H1 (cell line): Measurements from ENCODE around the gene GSAP. TPM values are rescaled to one million over a fixed set of nuclear protein-coding genes. Genes with fewer than 3 reads are reported as not detected.
A peak's percentile ranks its signal among the peaks of the same experiment; 100 is the strongest.

Experiments used
- CTCF ChIA-PET: fragments of 300-600 bp; sonication (Branson Sonifier 250); formaldehyde crosslinking; loops from one replicate; lab custom pipeline; 2021; ENCODE audit not compliant: partially characterized antibody; lab: Charles Lee
- POLR2A ChIA-PET: fragments of 300-600 bp; sonication (Branson Sonifier 250); formaldehyde crosslinking; loops from one replicate; lab custom pipeline; 2021; ENCODE audit warnings: inconsistent platforms; ENCODE audit not compliant: partially characterized antibody; lab: Charles Lee
- DNase-seq, 2 experiments: peaks; one replicate each; pipeline versions ENCODE4 v3.0.0 to v3.0.0-alpha.2; 2010 to 2022; ENCODE audit warnings: low spot score in 2 of 2, low read depth in 1 of 2, mixed read lengths in 1 of 2
- FAIRE-seq: peaks from 2 replicates; lab custom pipeline; 2011; peaks lifted over from hg19 to GRCh38; lab: Jason Lieb, UNC
- H2AFZ ChIP-seq: 2 replicates; pipeline ENCODE4 v1.8.1; 2012; ENCODE audit warnings: low read length, inconsistent platforms
- H2AK5ac ChIP-seq: 2 replicates; pipeline ENCODE4 v1.6.1; 2013; ENCODE audit warnings: low read depth, low read length
- H2BK120ac ChIP-seq: replicated peaks from 2 replicates; pipeline ENCODE3; 2013; ENCODE audit warnings: low read depth, low read length, inconsistent platforms
- H2BK12ac ChIP-seq: 2 replicates; pipeline ENCODE4 v1.6.1; 2013; ENCODE audit warnings: low read depth, low read length
- H2BK15ac ChIP-seq: 2 replicates; pipeline ENCODE4 v1.6.1; 2013; ENCODE audit warnings: low read length
- H2BK20ac ChIP-seq: 2 replicates; pipeline ENCODE4 v1.6.1; 2013; ENCODE audit warnings: low read length
- H2BK5ac ChIP-seq: 2 replicates; pipeline ENCODE4 v1.6.1; 2013; ENCODE audit warnings: low read depth, low read length
- H3K14ac ChIP-seq: 2 replicates; pipeline ENCODE4 v1.6.1; 2013; ENCODE audit warnings: inconsistent platforms; ENCODE audit not compliant: insufficient read length
- H3K18ac ChIP-seq: 2 replicates; pipeline ENCODE4 v1.6.1; 2013; ENCODE audit warnings: low read length; ENCODE audit errors: extremely low read depth
- H3K23ac ChIP-seq: 2 replicates; pipeline ENCODE4 v1.6.1; 2013; ENCODE audit warnings: inconsistent platforms; ENCODE audit not compliant: insufficient read length
- H3K23me2 ChIP-seq: 2 replicates; pipeline ENCODE4 v1.6.1; 2013; ENCODE audit warnings: low read depth, low read length
- H3K27ac ChIP-seq: 2 replicates; pipeline ENCODE4 v1.6.1; 2011; ENCODE audit warnings: low read depth, low read length, inconsistent platforms
- H3K27me3 ChIP-seq, 4 experiments: replicated peaks in 1 of 4; 1 replicate in 1 of 4; 2 replicates in 3 of 4; pipeline versions ENCODE4 v1.6.1 to v1.8.1; 2011 to 2013; ENCODE audit warnings: low read length in 3 of 4, mild to moderate bottlenecking in 3 of 4, inconsistent platforms in 2 of 4, mixed read lengths in 2 of 4, moderate library complexity in 1 of 4; ENCODE audit not compliant: control insufficient read depth in 3 of 4, insufficient read depth in 3 of 4; ENCODE audit errors: extremely low read depth in 1 of 4
- H3K36me3 ChIP-seq, 4 experiments: 2 replicates each; pipeline versions ENCODE4 v1.6.1 to v1.8.1; 2011 to 2013; ENCODE audit warnings: mild to moderate bottlenecking in 4 of 4, low read length in 3 of 4, moderate library complexity in 2 of 4, control low read depth in 1 of 4, inconsistent platforms in 1 of 4; ENCODE audit not compliant: insufficient read depth in 4 of 4, control insufficient read depth in 2 of 4
- H3K4ac ChIP-seq: replicated peaks from 2 replicates; pipeline ENCODE3; 2013; ENCODE audit warnings: low read length, low read depth, mixed read lengths, inconsistent platforms; ENCODE audit not compliant: insufficient read length
- H3K4me1 ChIP-seq, 4 experiments: replicated peaks in 1 of 4; 1 replicate in 1 of 4; 2 replicates in 3 of 4; pipeline versions ENCODE4 v1.6.1 to v1.8.1; 2011 to 2013; ENCODE audit warnings: low read length in 3 of 4, inconsistent platforms in 2 of 4, mixed read lengths in 1 of 4; ENCODE audit not compliant: insufficient read depth in 4 of 4, control insufficient read depth in 3 of 4
- H3K4me2 ChIP-seq, 2 experiments: 2 replicates each; pipeline versions ENCODE4 v1.6.1 to v1.8.1; 2011 to 2013; ENCODE audit warnings: low read depth in 2 of 2, low read length in 2 of 2, control low read depth in 1 of 2, inconsistent platforms in 1 of 2, mild to moderate bottlenecking in 1 of 2; ENCODE audit not compliant: insufficient read depth in 1 of 2
- H3K4me3 ChIP-seq, 4 experiments: fragments of 200-600, 300-600 bp in 1 of 4; sonication (generic), shearing (Covaris generic), sonication (Bioruptor Twin) in 1 of 4; 2 replicates each; pipeline versions ENCODE4 v1.5.1 to v1.8.1; 2011 to 2016; ENCODE audit warnings: low read length in 4 of 4, low read depth in 3 of 4, control low read depth in 2 of 4, inconsistent platforms in 2 of 4, mild to moderate bottlenecking in 2 of 4, mixed read lengths in 1 of 4, moderate library complexity in 1 of 4; ENCODE audit not compliant: insufficient read depth in 2 of 4; ENCODE audit errors: extremely low read depth in 1 of 4
- H3K56ac ChIP-seq: replicated peaks from 2 replicates; pipeline ENCODE3; 2013; ENCODE audit warnings: low read depth, mild to moderate bottlenecking, mixed read lengths, low read length, inconsistent platforms; ENCODE audit not compliant: insufficient read length
- H3K79me1 ChIP-seq: 2 replicates; pipeline ENCODE4 v1.6.1; 2013; ENCODE audit warnings: low read depth, low read length, control low read depth
- H3K79me2 ChIP-seq, 2 experiments: 2 replicates each; pipeline versions ENCODE4 v1.6.1 to v1.8.1; 2012 to 2013; ENCODE audit warnings: low read length in 2 of 2, mild to moderate bottlenecking in 2 of 2, inconsistent platforms in 1 of 2; ENCODE audit not compliant: insufficient read depth in 2 of 2, control insufficient read depth in 1 of 2
- H3K9ac ChIP-seq, 4 experiments: replicated peaks in 1 of 4; 1 replicate in 1 of 4; 2 replicates in 3 of 4; pipeline versions ENCODE4 v1.6.1 to v1.8.1; 2011 to 2013; ENCODE audit warnings: low read depth in 3 of 4, low read length in 3 of 4, control low read depth in 2 of 4, mild to moderate bottlenecking in 2 of 4, moderate library complexity in 2 of 4, inconsistent platforms in 1 of 4; ENCODE audit errors: extremely low read depth in 1 of 4
- H3K9me3 ChIP-seq, 2 experiments: 2 replicates each; pipeline versions ENCODE4 v1.6.1 to v1.8.1; 2012 to 2013; ENCODE audit warnings: mild to moderate bottlenecking in 2 of 2, moderate library complexity in 2 of 2, control low read depth in 1 of 2, inconsistent platforms in 1 of 2, low read depth in 1 of 2, low read length in 1 of 2, mixed read lengths in 1 of 2; ENCODE audit not compliant: insufficient read depth in 2 of 2
- H4K20me1 ChIP-seq, 2 experiments: replicated peaks in 1 of 2; 2 replicates each; pipeline versions ENCODE3 to v1.8.1; 2011 to 2013; ENCODE audit warnings: inconsistent platforms in 2 of 2, low read length in 2 of 2, mild to moderate bottlenecking in 1 of 2; ENCODE audit not compliant: insufficient read depth in 2 of 2, control insufficient read depth in 1 of 2
- H4K5ac ChIP-seq: 2 replicates; pipeline ENCODE4 v1.6.1; 2013; ENCODE audit warnings: low read length, low read depth, mixed read lengths, inconsistent platforms; ENCODE audit not compliant: insufficient read length
- H4K8ac ChIP-seq: 2 replicates; pipeline ENCODE4 v1.8.0; 2013; ENCODE audit warnings: mild to moderate bottlenecking, moderate library complexity, low read length, inconsistent platforms; ENCODE audit not compliant: insufficient read depth; ENCODE audit errors: extremely low read depth
- H4K91ac ChIP-seq: replicated peaks from 2 replicates; pipeline ENCODE3; 2013; ENCODE audit warnings: low read length, mixed read lengths, inconsistent platforms; ENCODE audit not compliant: insufficient read length
- EP300 ChIP-seq, 2 experiments: IDR thresholded peaks; 1 replicate in 1 of 2; 2 replicates in 1 of 2; pipeline ENCODE4 v1.6.1; 2011 to 2012; ENCODE audit warnings: low read depth in 2 of 2, low read length in 2 of 2, mild to moderate bottlenecking in 2 of 2, borderline replicate concordance in 1 of 2, inconsistent platforms in 1 of 2, moderate library complexity in 1 of 2
- HDAC2 ChIP-seq, 2 experiments: fragments of 300-600 bp in 1 of 2; sonication (generic) in 1 of 2; IDR thresholded peaks; 2 replicates each; pipeline ENCODE4 v1.6.1; 2011 to 2012; ENCODE audit warnings: low read depth in 2 of 2, low read length in 2 of 2, mild to moderate bottlenecking in 2 of 2, moderate library complexity in 2 of 2, borderline replicate concordance in 1 of 2, inconsistent platforms in 1 of 2
- POU5F1 ChIP-seq: IDR thresholded peaks from 2 replicates; pipeline ENCODE4 v1.6.1; 2011; ENCODE audit warnings: low read depth, mild to moderate bottlenecking, low read length, moderate library complexity
- TAF1 ChIP-seq: IDR thresholded peaks from 2 replicates; pipeline ENCODE4 v1.6.1; 2011; ENCODE audit warnings: mild to moderate bottlenecking, low read depth, low read length
- YY1 ChIP-seq: IDR thresholded peaks from 2 replicates; pipeline ENCODE4 v1.6.1; 2011; ENCODE audit warnings: low read depth, mild to moderate bottlenecking, low read length
- WGBS, 2 experiments: shearing (Covaris generic) in 1 of 2; methylation state at CpG; one replicate each; pipeline versions ENCODE4 v1.1.6 to v1.1.7; 2013 to 2015; ENCODE audit warnings: low lambda C conversion rate in 2 of 2, mixed read lengths in 2 of 2, inconsistent platforms in 1 of 2, low coverage in 1 of 2, missing lambda C conversion rate in 1 of 2; ENCODE audit not compliant: insufficient replicate concordance in 2 of 2, insufficient coverage in 1 of 2, insufficient read length in 1 of 2; ENCODE audit errors: extremely low coverage in 1 of 2, missing lambda C conversion rate in 1 of 2; 5-methylcytosine and 5-hydroxymethylcytosine counted together
- polyA plus RNA-seq, 7 experiments: library from polyadenylated mRNA; depleted of rRNA in 3 of 7; stranded (reverse) in 5 of 7; unstranded in 2 of 7; fragments of >200 nt in 5 of 7; fragments of 200-250 nt in 2 of 7; gene quantifications; 1 replicate in 5 of 7; 2 replicates in 1 of 7; 4 replicates in 1 of 7; pipeline versions ENCODE4 v1.2.1 to v1.2.3, GENCODE V29; 2011 to 2013; ENCODE audit warnings: missing spikeins in 2 of 7, mixed read lengths in 2 of 7
- total RNA-seq: library from RNA; stranded (reverse); fragmentation: NEBNext Ultra II Directional; extraction: Animal tissue kit (Norgen Biotek cat#: 25700); gene quantifications from 2 replicates; pipeline ENCODE4 v1.2.1, GENCODE V29; 2021

GSAP gene
- total and polyA plus RNA-seq, 2 of the 8 experiments (the other 6 are each of a cell fraction or from before 2014, with no cell fraction given) = 0.93 to 2.1 TPM

DNA sequence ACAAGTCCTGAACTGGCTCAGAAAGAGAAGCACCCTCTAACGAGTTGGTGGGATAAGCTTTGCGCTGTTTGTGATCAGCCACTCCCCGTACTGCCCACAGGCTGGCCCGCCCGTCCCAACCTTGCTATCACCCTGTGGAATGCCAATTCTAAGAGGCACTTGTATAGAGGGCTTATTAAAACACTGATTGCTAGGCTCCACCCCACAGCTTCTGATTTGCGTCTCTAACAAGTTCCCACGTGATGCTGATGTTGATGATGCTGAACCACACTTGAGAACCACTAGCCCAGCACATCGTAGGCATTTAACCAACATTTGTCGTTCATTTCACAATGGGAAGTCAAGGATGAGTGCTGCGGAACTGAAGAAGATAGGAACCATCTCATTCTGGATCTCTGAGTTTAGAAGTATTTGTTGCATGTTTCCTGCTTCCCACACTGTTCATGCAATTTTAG is 12.7 kb upstream of the GSAP start:
- no peak overlapping the region for H3K23ac ChIP-seq
- H3K4me1 ChIP-seq = peaks cover 0 to 18% (median 14%) of the 10 kb centered on the region in 4 experiments; a peak in 5 of 7 replicates
- no peak overlapping the region for H2BK15ac ChIP-seq
- H4K5ac ChIP-seq = no peak overlapping the region
- H2AK5ac ChIP-seq = no peak overlapping the region
- no peak overlapping the region for H3K18ac ChIP-seq
- no peak overlapping the region; a peak in 1 of 7 replicates for H3K9ac ChIP-seq
- CTCF ChIA-PET = interaction anchor here (0.7 to 3.7 kb wide), 5 partner anchors 11 to 332 kb away, joined by 3 to 12 read pairs (median 3); no protein-coding TSS in a partner anchor
- WGBS, 2 experiments = 93% methylated on average over 10 of the region's 10 CpGs; no CpG with 5 or more reads in 1 of the 2 experiments
- no peak overlapping the region for H4K8ac ChIP-seq
- DNase-seq (no peak), FAIRE-seq (no peak)
- no peak overlapping the region for H2BK12ac ChIP-seq
- H2BK5ac ChIP-seq = no peak overlapping the region
- no peaks in the 10 kb centered on the region for H3K27me3 ChIP-seq
- no peak overlapping the region for H3K4ac ChIP-seq
- H3K56ac ChIP-seq = no peak overlapping the region
- no peaks in the 10 kb centered on the region for H4K20me1 ChIP-seq
- no peak overlapping the region for H2BK120ac ChIP-seq
- no peak overlapping the region for H3K4me3 ChIP-seq
- no peak overlapping the region for H3K14ac ChIP-seq
- no peak overlapping the region for H2BK20ac ChIP-seq
- H3K9me3 ChIP-seq = no peaks in the 10 kb centered on the region
- H2AFZ ChIP-seq = 0 out of 2 replicates have a peak overlapping the region, but pooled peaks have one; percentile 1
- H4K91ac ChIP-seq = no peak overlapping the region
- H3K79me2 ChIP-seq = no peaks in the 10 kb centered on the region
- no peaks in the 10 kb centered on the region for H3K23me2 ChIP-seq
- no peak overlapping the region for H3K27ac ChIP-seq
- no peaks in the 10 kb centered on the region for H3K36me3 ChIP-seq
- no peak overlapping the region for H3K4me2 ChIP-seq
- POLR2A ChIA-PET = interaction anchor here (0.6 kb wide), 1 partner anchor 127 kb away, joined by 3 read pairs; no protein-coding TSS in a partner anchor
- no peaks in the 10 kb centered on the region for H3K79me1 ChIP-seq
- TF ChIP-seq YY1 (no peak), POU5F1 (no peak), EP300 (IDR thresholded peaks at IDR 0.05; ENCODE audit: borderline replicate concordance in 1 of 2, low read depth in 2 of 2, low read length in 2 of 2) (no peak), HDAC2 (IDR thresholded peaks at IDR 0.05; ENCODE audit: borderline replicate concordance in 1 of 2, low read depth in 2 of 2, low read length in 2 of 2) (no peak), TAF1 (no peak)
